Measurements from ENCODE around the gene CFAP52. TPM values are rescaled to one million over a fixed set of nuclear protein-coding genes. Genes with fewer than 3 reads are reported as not detected.
"Not testable (repeated sequence)": the region's sequence is repeated elsewhere in the genome, so short reads cannot be mapped to it uniquely, and the experiment has no call there.

CFAP52 gene
- not detected for total RNA-seq

GRCh38 chr17:9576521-9577372, at the start of gene CFAP52:
Gene CFAP52, plus strand, starts transcription at chr17:9576642. Its CDS starts 54 bp downstream, at chr17:9576696.
- Mint-ChIP-seq H3K4me1 (peaks cover 25% of the 10 kb centered on the region), H3K4me3 (peak within 1 kb of the TSS; percentile 99), H3K36me3 (peaks cover 2% of the 10 kb centered on the region), H3K9me3 (peaks cover 3% of the 10 kb centered on the region), H3K27me3 (no peaks in the 10 kb centered on the region), H3K27ac (peak within 1 kb of the TSS; percentile 83)
- DNase-seq: peak; percentile 75

GRCh38 chr17:9527788-9528187, 48.7 kb upstream of the CFAP52 start:
- Mint-ChIP-seq H3K4me3 (no peak overlapping the region), H3K36me3 (peaks cover 4% of the 10 kb centered on the region), H3K9me3 (no peaks in the 10 kb centered on the region), H3K4me1 (peaks cover 7% of the 10 kb centered on the region), H3K27me3 (no peaks in the 10 kb centered on the region), H3K27ac (no peak overlapping the region)
- DNase-seq: no peak

DNA sequence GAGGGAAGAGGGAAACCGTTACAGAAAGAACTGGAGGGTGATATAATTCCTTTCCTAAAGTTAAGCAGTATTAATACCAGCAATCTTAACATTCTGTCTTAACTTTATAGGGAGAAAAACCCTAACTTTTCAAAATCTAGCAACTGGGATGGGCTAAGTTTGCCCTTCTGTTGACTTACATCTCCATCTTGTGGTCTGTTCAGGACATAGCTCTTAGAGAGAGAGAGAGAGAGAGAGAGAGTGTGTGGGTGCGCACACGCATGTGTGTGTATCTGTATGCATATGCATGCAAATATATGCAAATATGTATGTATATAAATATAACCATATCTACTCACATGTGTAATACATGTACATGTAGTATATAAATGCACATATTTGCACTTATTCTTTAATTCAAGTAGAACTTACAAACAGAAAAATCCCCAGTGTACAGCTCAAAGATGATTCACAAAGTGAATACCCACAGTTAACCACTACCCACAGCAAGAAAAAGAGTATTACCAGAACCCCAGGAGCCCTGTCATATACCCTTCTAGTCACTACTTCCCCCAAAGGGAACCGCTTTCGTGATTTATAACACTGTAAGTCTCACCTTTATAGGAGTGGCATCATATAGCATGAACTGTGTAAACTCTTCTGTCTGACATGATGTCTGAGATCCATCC, 47.3 kb upstream of the CFAP52 start:
- Mint-ChIP-seq H3K36me3 (peaks cover 4% of the 10 kb centered on the region), H3K4me1 (peaks cover 7% of the 10 kb centered on the region), H3K27me3 (no peaks in the 10 kb centered on the region), H3K27ac (no peak overlapping the region), H3K4me3 (no peak overlapping the region), H3K9me3 (no peaks in the 10 kb centered on the region)
- no peak for DNase-seq

- Mint-ChIP-seq H3K4me3 (no peak overlapping the region), H3K9me3 (no peaks in the 10 kb centered on the region), H3K36me3 (peaks cover 1% of the 10 kb centered on the region), H3K27me3 (no peaks in the 10 kb centered on the region), H3K4me1 (peaks cover 7% of the 10 kb centered on the region), H3K27ac (no peak overlapping the region)
- DNase-seq: no peak
These were observed 45.4 kb upstream of the CFAP52 start for GRCh38 chr17:9531034-9531433.

- Mint-ChIP-seq H3K9me3 (no peaks in the 10 kb centered on the region), H3K4me3 (no peak overlapping the region), H3K27me3 (no peaks in the 10 kb centered on the region), H3K27ac (no peak overlapping the region), H3K36me3 (peaks cover 1% of the 10 kb centered on the region), H3K4me1 (peaks cover 7% of the 10 kb centered on the region)
- DNase-seq: no peak
These were observed 43.7 kb upstream of the CFAP52 start for GRCh38 chr17:9532715-9533114.

DNA sequence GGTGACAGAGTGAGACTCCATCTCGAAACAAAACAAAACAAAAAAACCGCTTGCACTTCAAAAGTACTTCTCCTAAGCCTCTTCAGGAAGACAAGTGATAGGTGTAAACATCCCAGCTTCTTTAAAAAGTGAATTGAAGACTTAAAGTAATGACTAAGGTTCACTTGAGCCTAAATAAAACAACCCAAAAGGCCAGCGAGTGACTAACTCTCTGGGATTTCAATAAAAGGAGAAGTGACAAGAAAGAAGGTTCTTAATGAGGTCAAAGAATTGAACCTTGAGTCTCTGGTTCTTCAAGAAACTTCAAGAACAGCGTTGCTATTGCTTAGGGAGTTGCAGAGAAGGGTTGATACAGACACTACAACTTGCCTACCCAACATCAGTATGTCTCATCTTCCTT, 43.0 kb upstream of the CFAP52 start:
- Mint-ChIP-seq H3K4me1 (peaks cover 7% of the 10 kb centered on the region), H3K27me3 (no peaks in the 10 kb centered on the region), H3K9me3 (no peaks in the 10 kb centered on the region), H3K27ac (no peak overlapping the region), H3K36me3 (peaks cover 1% of the 10 kb centered on the region), H3K4me3 (no peak overlapping the region)
- DNase-seq: no peak

DNA sequence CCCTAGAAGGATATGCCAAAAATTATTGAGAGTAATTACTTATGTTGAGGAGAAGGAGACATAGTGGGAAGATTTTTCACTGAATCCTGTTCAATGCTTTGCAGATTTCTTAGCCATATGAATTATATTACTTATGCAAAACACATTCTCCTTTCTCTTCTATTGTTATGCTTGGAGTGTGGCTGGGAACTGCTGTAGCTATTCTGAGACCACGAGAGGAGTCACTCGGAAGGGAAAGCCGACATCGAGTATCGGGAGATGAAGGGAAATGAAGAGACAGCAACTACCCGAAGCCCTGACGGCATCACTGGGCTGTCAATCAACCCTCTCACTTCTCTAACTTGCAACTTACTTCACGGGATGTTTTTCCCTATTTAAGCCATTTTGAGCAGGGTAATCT, 40.4 kb upstream of the CFAP52 start:
- no peaks in the 10 kb centered on the region for H3K9me3 Mint-ChIP-seq
- no peaks in the 10 kb centered on the region for H3K4me1 Mint-ChIP-seq
- no peak for DNase-seq
- no peak overlapping the region for H3K4me3 Mint-ChIP-seq
- H3K27ac Mint-ChIP-seq: no peak overlapping the region
- no peaks in the 10 kb centered on the region for H3K27me3 Mint-ChIP-seq
- H3K36me3 Mint-ChIP-seq: peaks cover 10% of the 10 kb centered on the region

- Mint-ChIP-seq H3K27ac (no peak overlapping the region), H3K36me3 (peaks cover 10% of the 10 kb centered on the region), H3K4me3 (no peak overlapping the region), H3K27me3 (no peaks in the 10 kb centered on the region), H3K4me1 (no peaks in the 10 kb centered on the region), H3K9me3 (no peaks in the 10 kb centered on the region)
- DNase-seq: no peak
These were observed 39.2 kb upstream of the CFAP52 start for GRCh38 chr17:9537177-9537776.

DNA sequence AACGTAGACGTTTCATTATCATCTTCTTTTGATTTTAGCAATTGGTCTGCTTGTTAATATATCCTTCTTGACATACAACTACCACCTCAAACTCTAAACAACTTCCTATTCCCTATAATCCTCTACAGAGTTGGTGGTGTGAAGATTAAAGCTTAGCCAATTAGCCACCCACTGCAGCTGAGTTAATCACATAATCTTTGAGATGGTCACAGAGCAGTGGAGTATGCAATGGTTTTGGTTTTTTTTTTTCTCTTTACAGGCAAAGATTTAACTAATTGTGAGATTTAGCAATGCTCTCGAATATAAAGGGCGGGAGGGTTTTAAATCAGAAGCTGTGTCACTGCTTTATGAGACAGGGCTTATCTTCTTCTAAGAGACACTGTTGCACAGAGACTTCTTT, 37.8 kb upstream of the CFAP52 start:
- Mint-ChIP-seq H3K36me3 (peaks cover 12% of the 10 kb centered on the region), H3K27me3 (no peaks in the 10 kb centered on the region), H3K9me3 (no peaks in the 10 kb centered on the region), H3K4me1 (no peaks in the 10 kb centered on the region), H3K4me3 (no peak overlapping the region), H3K27ac (no peak overlapping the region)
- DNase-seq: no peak

DNA sequence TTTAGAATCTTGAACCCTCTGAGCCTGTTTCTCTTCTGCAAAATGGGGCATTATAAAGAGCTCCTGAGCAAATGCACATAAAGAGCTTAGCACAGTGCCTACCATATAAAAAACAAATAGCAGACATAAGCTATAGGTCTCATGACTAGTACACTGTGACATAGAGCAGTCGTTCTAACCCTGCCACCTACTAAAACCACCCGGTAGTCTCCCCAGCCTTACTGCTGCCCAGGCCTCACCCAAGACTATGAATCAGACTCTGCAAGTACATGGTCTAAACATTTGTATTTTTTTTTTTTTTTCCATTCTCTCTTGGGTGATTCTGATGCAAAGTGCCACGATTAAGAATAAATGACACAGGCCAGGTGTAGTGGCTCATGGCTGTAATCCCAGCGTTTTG, 34.7 kb upstream of the CFAP52 start:
- H3K36me3 Mint-ChIP-seq: peaks cover 11% of the 10 kb centered on the region
- no peaks in the 10 kb centered on the region for H3K4me1 Mint-ChIP-seq
- H3K27ac Mint-ChIP-seq: no peak overlapping the region
- H3K27me3 Mint-ChIP-seq: no peaks in the 10 kb centered on the region
- no peaks in the 10 kb centered on the region for H3K9me3 Mint-ChIP-seq
- no peak overlapping the region for H3K4me3 Mint-ChIP-seq
- DNase-seq: no peak

- Mint-ChIP-seq H3K36me3 (peaks cover 9% of the 10 kb centered on the region), H3K27me3 (no peaks in the 10 kb centered on the region), H3K27ac (no peak overlapping the region), H3K4me3 (no peak overlapping the region), H3K4me1 (no peaks in the 10 kb centered on the region), H3K9me3 (no peaks in the 10 kb centered on the region)
- no peak for DNase-seq
These were observed 32.2 kb upstream of the CFAP52 start for GRCh38 chr17:9544221-9544620.

DNA sequence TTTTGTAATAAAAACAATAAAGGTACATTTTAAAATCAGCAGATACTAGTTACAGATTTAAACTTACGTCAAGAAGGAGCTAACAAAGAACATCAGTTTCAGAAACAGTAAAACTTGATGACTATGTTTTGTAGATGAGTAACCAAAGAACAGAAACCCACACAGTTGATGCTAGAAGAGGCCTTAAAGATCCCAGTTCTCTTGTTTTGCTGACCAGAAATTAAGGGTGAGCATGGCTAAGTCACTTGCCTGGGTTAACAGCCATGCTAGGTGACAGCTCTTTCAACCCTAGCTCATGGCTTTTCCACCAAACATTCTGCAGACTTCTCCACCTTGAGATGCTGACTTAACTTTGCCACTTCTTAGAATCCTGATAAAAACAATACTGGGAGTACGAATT, 27.2 kb upstream of the CFAP52 start:
- no peaks in the 10 kb centered on the region for H3K4me1 Mint-ChIP-seq
- no peak for DNase-seq
- no peak overlapping the region for H3K4me3 Mint-ChIP-seq
- no peaks in the 10 kb centered on the region for H3K9me3 Mint-ChIP-seq
- H3K27ac Mint-ChIP-seq: no peak overlapping the region
- H3K36me3 Mint-ChIP-seq: peaks cover 5% of the 10 kb centered on the region
- no peaks in the 10 kb centered on the region for H3K27me3 Mint-ChIP-seq

DNA sequence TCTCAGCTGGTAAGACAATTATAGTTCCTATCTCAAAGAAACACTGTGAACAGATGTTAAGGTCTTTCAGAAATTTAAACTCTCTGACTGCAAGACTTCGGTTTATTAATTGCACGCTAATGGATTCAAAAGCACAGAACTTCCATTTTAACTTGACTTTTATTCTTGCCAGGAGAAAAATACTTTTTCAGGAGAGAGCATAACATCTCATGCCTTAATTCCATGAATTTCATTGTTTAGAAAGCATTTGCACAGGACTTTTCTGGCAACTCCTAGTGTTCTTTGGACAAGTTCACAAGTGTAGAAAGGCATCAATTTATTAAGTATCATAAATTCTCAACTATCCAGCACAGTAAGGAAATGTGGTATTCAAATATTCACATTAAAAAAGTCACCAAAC, 23.3 kb upstream of the CFAP52 start:
- Mint-ChIP-seq H3K9me3 (no peaks in the 10 kb centered on the region), H3K36me3 (peaks cover 5% of the 10 kb centered on the region), H3K4me1 (no peaks in the 10 kb centered on the region), H3K27ac (no peak overlapping the region), H3K4me3 (no peak overlapping the region), H3K27me3 (no peaks in the 10 kb centered on the region)
- no peak for DNase-seq

- Mint-ChIP-seq H3K36me3 (peaks cover 5% of the 10 kb centered on the region), H3K4me3 (no peak overlapping the region), H3K4me1 (no peaks in the 10 kb centered on the region), H3K27ac (no peak overlapping the region), H3K9me3 (no peaks in the 10 kb centered on the region), H3K27me3 (no peaks in the 10 kb centered on the region)
- DNase-seq: no peak
These were observed 22.8 kb upstream of the CFAP52 start for GRCh38 chr17:9553596-9553995.

- not testable (repeated sequence) for H3K4me1 Mint-ChIP-seq, H3K9me3 Mint-ChIP-seq, H3K27ac Mint-ChIP-seq, H3K4me3 Mint-ChIP-seq, H3K36me3 Mint-ChIP-seq, H3K27me3 Mint-ChIP-seq
- DNase-seq: peak; percentile 35
These were observed 21.7 kb upstream of the CFAP52 start for GRCh38 chr17:9554715-9555114.

All from activated naive CD8-positive, alpha-beta T cell treated with anti-CD3 and anti-CD28 coated beads for 36 hours (primary cell).